ENCODE results near the gene SH3TC1.

Gene SH3TC1

GRCh38 chr4:8272472-8273428, 73.7 kb downstream of the SH3TC1 start:
- H2AK5ac ChIP-seq (ENCODE audit: low read length) = no peak overlapping the region
- no peak overlapping the region for H3K9ac ChIP-seq (ENCODE audit: low read length)
- no peak overlapping the region for H3K56ac ChIP-seq (ENCODE audit: low read length)
- no peak overlapping the region for H3K4me3 ChIP-seq (ENCODE audit: low read length)
- no peaks in the 10 kb centered on the region for H3K79me1 ChIP-seq (ENCODE audit: low read length)
- H2BK5ac ChIP-seq (ENCODE audit: low read length) = no peak overlapping the region
- no peak overlapping the region for H2BK120ac ChIP-seq (ENCODE audit: low read depth, low read length)
- H3K79me2 ChIP-seq (ENCODE audit: control insufficient read depth, insufficient read depth, low read length) = no peaks in the 10 kb centered on the region
- H3K27ac ChIP-seq (ENCODE audit: low read depth, low read length) = no peak overlapping the region
- H3K4me2 ChIP-seq (ENCODE audit: low read length) = no peak overlapping the region
- WGBS (ENCODE audit: extremely low coverage, insufficient coverage, low lambda C conversion rate) = no CpG with 5 or more reads among the region's 30 CpGs
- H4K8ac ChIP-seq (ENCODE audit: low read depth, low read length) = no peak overlapping the region
- no peak overlapping the region for H3K23ac ChIP-seq (ENCODE audit: low read length)
- no peak overlapping the region for H3K4ac ChIP-seq (ENCODE audit: low read depth, low read length)
- no peak overlapping the region for H3K18ac ChIP-seq (ENCODE audit: low read length)
- no peak for DNase-seq
- H3K36me3 ChIP-seq (ENCODE audit: control insufficient read depth, insufficient read depth, low read length) = no peaks in the 10 kb centered on the region
- H2BK15ac ChIP-seq (replicated peaks; ENCODE audit: low read depth) = no peak overlapping the region
- no peak overlapping the region for H4K5ac ChIP-seq (ENCODE audit: low read length)
- H3K27me3 ChIP-seq (ENCODE audit: insufficient read depth, low read length, poor library complexity) = peaks cover 4% of the 10 kb centered on the region
- peaks cover 4% of the 10 kb centered on the region for H3K4me1 ChIP-seq (ENCODE audit: control insufficient read depth, low read depth, low read length)

GRCh38 chr4:8273450-8273849, 74.4 kb downstream of the SH3TC1 start:
- no CpG with 5 or more reads among the region's 13 CpGs for WGBS (ENCODE audit: extremely low coverage, insufficient coverage, low lambda C conversion rate)
- H2AK5ac ChIP-seq (ENCODE audit: low read length) = no peak overlapping the region

GRCh38 chr4:8274066-8274652, 75.1 kb downstream of the SH3TC1 start:
- H3K4me2 ChIP-seq (ENCODE audit: low read length) = no peak overlapping the region
- H2BK15ac ChIP-seq (replicated peaks; ENCODE audit: low read depth) = no peak overlapping the region
- no peak overlapping the region for H3K18ac ChIP-seq (ENCODE audit: low read length)
- peaks cover 2% of the 10 kb centered on the region for H3K4me1 ChIP-seq (ENCODE audit: control insufficient read depth, low read depth, low read length)
- H4K5ac ChIP-seq (ENCODE audit: low read length) = no peak overlapping the region
- WGBS (ENCODE audit: extremely low coverage, insufficient coverage, low lambda C conversion rate) = no CpG with 5 or more reads among the region's 21 CpGs
- no peak overlapping the region for H3K27ac ChIP-seq (ENCODE audit: low read depth, low read length)
- H3K79me1 ChIP-seq (ENCODE audit: low read length) = no peaks in the 10 kb centered on the region
- H3K23ac ChIP-seq (ENCODE audit: low read length) = no peak overlapping the region
- H3K79me2 ChIP-seq (ENCODE audit: control insufficient read depth, insufficient read depth, low read length) = no peaks in the 10 kb centered on the region
- H3K36me3 ChIP-seq (ENCODE audit: control insufficient read depth, insufficient read depth, low read length) = no peaks in the 10 kb centered on the region
- no peak overlapping the region for H3K9ac ChIP-seq (ENCODE audit: low read length)
- no peak overlapping the region for H3K4ac ChIP-seq (ENCODE audit: low read depth, low read length)
- H2BK5ac ChIP-seq (ENCODE audit: low read length) = no peak overlapping the region
- no peak overlapping the region for H3K56ac ChIP-seq (ENCODE audit: low read length)
- peaks cover 4% of the 10 kb centered on the region for H3K27me3 ChIP-seq (ENCODE audit: insufficient read depth, low read length, poor library complexity)
- no peak overlapping the region for H2AK5ac ChIP-seq (ENCODE audit: low read length)
- no peak overlapping the region for H2BK120ac ChIP-seq (ENCODE audit: low read depth, low read length)
- H4K8ac ChIP-seq (ENCODE audit: low read depth, low read length) = no peak overlapping the region
- DNase-seq = no peak
- H3K4me3 ChIP-seq (ENCODE audit: low read length) = no peak overlapping the region

More at GRCh38 chr4:8273450-8273849, 74.4 kb downstream of the SH3TC1 start:
- Histone ChIP-seq H3K36me3 (ENCODE audit: control insufficient read depth, insufficient read depth, low read length) (no peaks in the 10 kb centered on the region), H3K79me2 (ENCODE audit: control insufficient read depth, insufficient read depth, low read length) (no peaks in the 10 kb centered on the region), H2BK120ac (ENCODE audit: low read depth, low read length) (no peak overlapping the region), H2BK15ac (replicated peaks; ENCODE audit: low read depth) (no peak overlapping the region), H3K18ac (ENCODE audit: low read length) (no peak overlapping the region), H3K4me2 (ENCODE audit: low read length) (no peak overlapping the region), H3K79me1 (ENCODE audit: low read length) (no peaks in the 10 kb centered on the region), H3K27ac (ENCODE audit: low read depth, low read length) (no peak overlapping the region), H4K5ac (ENCODE audit: low read length) (no peak overlapping the region), H3K4me1 (ENCODE audit: control insufficient read depth, low read depth, low read length) (peaks cover 4% of the 10 kb centered on the region), H3K9ac (ENCODE audit: low read length) (no peak overlapping the region), H2BK5ac (ENCODE audit: low read length) (no peak overlapping the region), H3K27me3 (ENCODE audit: insufficient read depth, low read length, poor library complexity) (peaks cover 4% of the 10 kb centered on the region), H4K8ac (ENCODE audit: low read depth, low read length) (no peak overlapping the region), H3K56ac (ENCODE audit: low read length) (no peak overlapping the region), H3K4me3 (ENCODE audit: low read length) (no peak overlapping the region), H3K23ac (ENCODE audit: low read length) (no peak overlapping the region), H3K4ac (ENCODE audit: low read depth, low read length) (no peak overlapping the region)
- no peak for DNase-seq

GRCh38 chr4:8274765-8275547, 75.9 kb downstream of the SH3TC1 start:
- Histone ChIP-seq H4K8ac (ENCODE audit: low read depth, low read length) (no peak overlapping the region), H3K27ac (ENCODE audit: low read depth, low read length) (no peak overlapping the region), H4K5ac (ENCODE audit: low read length) (no peak overlapping the region), H3K18ac (ENCODE audit: low read length) (no peak overlapping the region), H2BK5ac (ENCODE audit: low read length) (no peak overlapping the region), H3K36me3 (ENCODE audit: control insufficient read depth, insufficient read depth, low read length) (no peaks in the 10 kb centered on the region), H3K4me1 (ENCODE audit: control insufficient read depth, low read depth, low read length) (no peaks in the 10 kb centered on the region), H3K79me2 (ENCODE audit: control insufficient read depth, insufficient read depth, low read length) (no peaks in the 10 kb centered on the region), H2BK15ac (replicated peaks; ENCODE audit: low read depth) (no peak overlapping the region), H3K9ac (ENCODE audit: low read length) (no peak overlapping the region), H3K27me3 (ENCODE audit: insufficient read depth, low read length, poor library complexity) (peaks cover 4% of the 10 kb centered on the region), H3K23ac (ENCODE audit: low read length) (no peak overlapping the region), H3K56ac (ENCODE audit: low read length) (no peak overlapping the region), H3K79me1 (ENCODE audit: low read length) (no peaks in the 10 kb centered on the region), H3K4me3 (ENCODE audit: low read length) (no peak overlapping the region), H3K4ac (ENCODE audit: low read depth, low read length) (no peak overlapping the region), H3K4me2 (ENCODE audit: low read length) (no peak overlapping the region), H2BK120ac (ENCODE audit: low read depth, low read length) (no peak overlapping the region), H2AK5ac (ENCODE audit: low read length) (no peak overlapping the region)
- no CpG with 5 or more reads among the region's 19 CpGs for WGBS (ENCODE audit: extremely low coverage, insufficient coverage, low lambda C conversion rate)
- DNase-seq = no peak

- Histone ChIP-seq H3K56ac (ENCODE audit: low read length) (no peak overlapping the region), H3K4ac (ENCODE audit: low read depth, low read length) (no peak overlapping the region), H3K79me1 (ENCODE audit: low read length) (no peaks in the 10 kb centered on the region), H3K4me3 (ENCODE audit: low read length) (no peak overlapping the region), H4K5ac (ENCODE audit: low read length) (no peak overlapping the region), H3K23ac (ENCODE audit: low read length) (no peak overlapping the region), H3K27me3 (ENCODE audit: insufficient read depth, low read length, poor library complexity) (peaks cover 1% of the 10 kb centered on the region), H3K36me3 (ENCODE audit: control insufficient read depth, insufficient read depth, low read length) (no peaks in the 10 kb centered on the region), H3K27ac (ENCODE audit: low read depth, low read length) (no peak overlapping the region), H2BK120ac (ENCODE audit: low read depth, low read length) (no peak overlapping the region), H3K18ac (ENCODE audit: low read length) (no peak overlapping the region), H2BK15ac (replicated peaks; ENCODE audit: low read depth) (no peak overlapping the region), H3K4me2 (ENCODE audit: low read length) (no peak overlapping the region), H2BK5ac (ENCODE audit: low read length) (no peak overlapping the region), H3K4me1 (ENCODE audit: control insufficient read depth, low read depth, low read length) (no peaks in the 10 kb centered on the region), H4K8ac (ENCODE audit: low read depth, low read length) (no peak overlapping the region), H2AK5ac (ENCODE audit: low read length) (no peak overlapping the region), H3K79me2 (ENCODE audit: control insufficient read depth, insufficient read depth, low read length) (no peaks in the 10 kb centered on the region), H3K9ac (ENCODE audit: low read length) (no peak overlapping the region)
- DNase-seq = no peak
- WGBS (ENCODE audit: extremely low coverage, insufficient coverage, low lambda C conversion rate) = no CpG with 5 or more reads among the region's 4 CpGs
Observed at GRCh38 chr4:8275548-8275910, 76.4 kb downstream of the SH3TC1 start.
